NCI-H446 (cell line): Measurements from ENCODE around the gene ITIH4.
A peak's percentile ranks its signal among the peaks of the same experiment; 100 is the strongest.

Experiments used
- DNase-seq, 2 experiments: peaks; one replicate each; lab custom pipeline; 2025; lab: John Stamatoyannopoulos, UW

ITIH4 gene

DNA sequence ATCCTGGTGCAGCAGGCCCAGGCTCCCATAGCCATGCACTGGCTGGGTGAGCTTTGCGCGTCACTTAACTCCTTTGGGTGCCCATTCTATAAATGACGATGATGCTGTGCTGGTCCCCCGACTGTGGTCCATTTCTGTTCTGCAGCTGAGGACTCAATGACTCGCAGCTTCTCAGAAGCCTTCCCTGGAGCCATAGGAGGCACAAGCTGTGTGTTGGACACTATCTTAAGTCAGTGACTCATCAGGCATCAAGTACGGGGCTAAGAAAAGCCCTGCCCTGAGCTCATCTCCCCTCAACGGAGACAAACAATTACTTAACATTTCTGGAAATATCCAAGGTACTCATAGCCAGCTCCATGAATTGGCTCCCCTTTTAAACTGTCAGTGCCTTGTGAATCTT is 18.1 kb upstream of the ITIH4 start:
- DNase-seq, result no peak

DNA sequence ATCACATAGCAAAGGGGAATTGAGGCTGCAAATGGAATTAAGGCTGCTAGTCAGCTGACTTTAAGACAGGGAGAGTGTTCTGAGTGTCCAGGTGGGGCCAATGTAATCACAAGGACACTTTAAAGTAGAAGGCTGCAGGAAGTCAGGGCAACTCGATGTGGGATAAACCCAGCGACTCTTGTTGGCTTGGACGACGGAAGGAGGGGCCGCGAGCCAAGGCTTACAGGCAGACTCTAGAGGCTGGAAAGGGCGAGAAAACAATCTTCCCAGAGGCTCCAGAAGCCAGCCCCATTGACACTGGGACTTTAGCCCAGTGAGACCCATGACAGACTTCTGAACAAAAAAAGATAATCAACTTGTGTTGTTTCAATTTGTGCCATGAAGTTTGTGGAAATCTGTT is 17.3 kb upstream of the ITIH4 start:
- no peak for DNase-seq

DNA sequence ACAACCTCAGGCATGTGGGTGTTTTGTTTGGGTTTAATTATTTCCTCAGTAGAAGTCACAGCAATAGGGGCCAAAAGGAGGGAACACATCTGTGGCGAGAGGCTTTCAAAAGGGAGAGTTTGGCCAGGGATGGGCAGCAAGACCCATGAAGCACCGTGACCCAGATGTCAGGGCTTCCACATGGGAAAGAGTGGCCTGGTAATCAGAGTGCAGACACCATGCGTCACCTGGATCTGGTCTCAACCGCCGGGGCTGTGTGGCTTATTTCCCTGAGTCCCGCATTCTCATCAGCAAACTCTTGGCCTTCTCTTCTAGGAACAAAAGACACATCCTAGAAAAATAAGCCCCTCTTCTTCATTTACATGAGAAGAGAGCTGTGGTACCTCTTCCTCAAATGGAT is 16.8 kb upstream of the ITIH4 start:
- no peak for DNase-seq

DNA sequence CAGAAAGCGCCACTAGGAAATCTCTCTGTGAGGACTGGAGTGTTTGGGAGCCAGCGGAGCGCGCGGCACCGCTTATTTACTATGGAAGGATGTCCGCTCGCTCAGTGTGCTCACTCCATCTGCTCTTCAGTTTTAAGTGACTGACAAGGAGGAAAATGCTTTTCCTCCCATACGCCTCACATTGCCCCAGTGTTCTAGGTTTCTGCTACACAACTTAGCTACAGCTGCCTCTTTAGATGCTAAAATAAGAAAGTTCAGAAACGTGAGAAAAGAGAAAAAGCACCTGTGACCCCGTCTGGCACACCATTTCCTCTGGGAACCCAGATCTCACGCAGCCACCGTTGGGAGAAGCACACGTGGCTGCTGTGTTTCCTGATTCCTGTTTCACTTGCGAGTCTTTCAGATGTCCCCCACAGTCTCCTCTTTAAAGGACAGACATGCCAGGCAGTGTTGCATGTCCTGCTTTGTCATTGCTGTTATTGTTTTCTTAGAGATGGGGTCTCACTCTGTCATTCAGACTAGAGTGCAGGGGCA is 16.0 kb upstream of the ITIH4 start:
- peak in 1 of 2 experiments; percentile 39 for DNase-seq

DNA sequence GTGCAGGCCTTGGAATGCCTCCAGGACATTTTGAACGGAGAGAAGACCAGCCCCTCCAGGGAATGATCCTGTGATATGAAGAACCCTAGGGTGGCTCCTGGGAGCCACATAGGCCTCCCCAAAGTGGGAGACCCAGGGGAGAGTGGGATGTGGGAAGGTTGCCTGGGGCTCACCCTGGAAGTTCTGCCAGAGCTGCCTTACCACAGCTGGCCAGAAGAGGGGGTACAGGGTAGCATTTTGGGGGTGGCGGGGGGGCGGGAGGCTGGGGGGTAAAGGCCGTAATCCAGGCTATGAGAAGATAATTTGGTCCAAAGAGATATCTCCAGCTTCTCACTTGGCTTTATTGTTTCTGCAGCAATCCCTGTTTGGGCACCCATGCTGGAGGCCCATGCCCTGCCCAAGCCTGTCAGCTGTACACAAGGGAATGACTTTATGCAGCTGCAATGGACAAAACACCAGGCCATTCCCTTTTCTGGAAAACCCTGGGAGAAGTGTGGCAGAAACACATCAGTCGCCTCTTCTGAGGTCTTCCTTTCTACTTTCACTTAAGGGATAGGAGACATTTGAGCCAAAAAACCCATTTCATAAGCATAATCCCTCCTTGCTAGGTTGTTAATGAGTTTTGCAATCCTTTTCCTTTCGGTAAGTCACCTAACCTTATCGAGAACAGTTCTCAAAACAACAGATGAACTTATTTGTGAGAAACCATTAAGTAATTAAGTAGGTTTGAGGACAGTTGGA is 15.4 kb upstream of the ITIH4 start:
- peak in 1 of 2 experiments; percentile 25 for DNase-seq

DNA sequence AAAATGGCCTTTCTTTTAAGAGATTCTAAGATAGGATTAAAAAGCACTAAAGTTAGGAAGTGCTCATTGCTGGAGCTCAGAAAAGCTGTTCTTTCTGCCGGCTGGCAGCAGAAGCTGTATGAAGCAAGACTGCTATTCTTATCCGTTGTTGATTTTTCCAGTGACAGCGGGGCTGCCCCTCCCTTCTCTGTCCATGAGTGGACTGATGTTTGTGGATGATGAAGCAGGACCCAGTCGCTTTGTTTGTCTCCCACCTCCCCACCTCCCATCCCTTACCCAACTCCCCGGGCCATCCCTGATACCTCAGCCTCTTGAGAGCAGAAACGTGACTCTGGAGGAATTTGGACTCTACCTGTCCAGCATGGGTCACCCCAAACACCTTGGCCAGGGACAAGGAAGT is 14.7 kb upstream of the ITIH4 start:
- no peak for DNase-seq

DNA sequence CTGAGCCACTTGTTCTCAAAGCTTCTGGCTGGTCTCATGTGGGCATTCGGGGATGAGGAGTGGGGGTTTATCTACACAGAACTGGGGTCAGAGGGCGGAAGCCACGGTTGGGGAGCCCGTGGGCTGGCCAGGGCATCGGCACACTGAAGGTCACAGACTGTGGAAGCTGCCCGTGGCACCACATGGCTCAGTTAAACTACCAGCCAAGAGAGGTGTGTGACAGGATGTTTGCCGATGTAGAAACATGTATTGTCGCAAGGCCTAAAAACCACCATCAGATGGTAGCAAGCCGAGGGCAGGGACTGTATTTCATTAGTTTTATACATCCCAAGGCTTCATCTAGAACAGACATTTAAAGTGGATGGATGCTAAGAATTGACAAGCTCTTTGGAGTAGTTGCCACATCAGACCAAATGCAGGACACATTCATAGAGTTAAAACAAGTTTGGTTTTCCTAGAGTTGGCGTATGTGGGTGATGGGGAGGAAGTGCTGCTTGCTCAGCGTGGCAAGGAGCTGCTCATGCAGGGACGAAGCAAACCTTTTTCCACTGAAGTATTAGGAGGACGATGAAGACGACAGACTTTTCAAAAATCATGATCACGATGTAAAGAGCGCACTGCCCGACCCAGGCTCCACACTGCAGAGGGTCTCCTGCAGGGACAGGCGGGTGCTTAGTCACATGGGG is 14.0 kb upstream of the ITIH4 start:
- no peak for DNase-seq

DNA sequence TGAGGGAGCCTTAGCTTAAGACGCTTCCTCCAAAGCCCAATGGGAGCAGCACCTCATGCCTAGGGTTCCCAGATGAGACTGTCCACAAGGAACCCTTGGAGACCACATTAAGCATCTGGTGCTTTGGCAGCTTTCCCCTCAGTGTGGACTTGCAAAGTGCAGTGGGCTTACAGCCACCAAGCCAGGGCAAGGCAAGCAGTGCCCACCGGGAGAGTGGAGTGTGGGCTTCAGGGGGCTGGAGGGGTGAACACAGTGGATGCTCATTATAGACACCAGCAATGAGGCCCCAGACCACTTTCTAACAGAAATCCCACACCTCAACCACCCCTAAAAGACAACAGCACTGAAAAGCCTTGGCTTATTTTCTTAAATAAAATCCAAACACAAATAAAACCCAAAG is 13.4 kb upstream of the ITIH4 start:
- no peak for DNase-seq

DNA sequence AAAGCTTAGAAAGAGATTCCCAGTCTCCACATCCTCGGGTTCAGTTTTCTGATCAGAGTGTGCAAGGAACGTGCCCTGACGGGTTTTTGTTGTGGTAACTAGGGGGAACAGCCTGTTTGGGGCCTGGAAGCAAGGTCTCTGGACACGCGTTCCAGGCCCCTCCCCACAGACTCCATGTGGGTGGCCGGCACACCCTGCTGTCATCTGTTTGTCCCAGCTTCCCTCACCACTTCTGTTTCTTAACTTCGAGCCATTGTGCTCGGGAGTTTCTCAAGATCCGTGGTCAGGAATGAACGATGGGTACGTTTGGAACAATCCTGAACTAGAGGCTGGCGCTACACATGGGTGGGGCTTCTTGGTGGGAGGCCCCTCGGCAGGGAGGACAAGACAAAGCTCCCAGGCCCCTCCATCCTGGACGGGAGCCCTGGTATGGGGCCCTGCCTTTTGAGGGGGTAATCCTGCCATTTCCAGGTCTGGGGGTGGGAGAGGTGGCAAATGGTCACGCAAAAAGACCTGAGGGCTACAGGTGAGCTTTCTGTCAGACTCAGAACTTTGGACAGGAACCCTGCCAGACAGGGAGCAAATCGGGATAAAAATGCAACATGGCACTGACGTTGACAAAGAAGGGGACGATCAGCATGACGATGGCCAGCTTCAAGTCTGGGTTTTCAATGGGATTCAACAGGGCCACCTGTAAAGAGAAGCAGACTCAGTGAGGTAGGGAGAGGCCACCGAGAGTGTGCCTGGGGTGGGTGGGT is 12.8 kb upstream of the ITIH4 start:
- no peak for DNase-seq

DNA sequence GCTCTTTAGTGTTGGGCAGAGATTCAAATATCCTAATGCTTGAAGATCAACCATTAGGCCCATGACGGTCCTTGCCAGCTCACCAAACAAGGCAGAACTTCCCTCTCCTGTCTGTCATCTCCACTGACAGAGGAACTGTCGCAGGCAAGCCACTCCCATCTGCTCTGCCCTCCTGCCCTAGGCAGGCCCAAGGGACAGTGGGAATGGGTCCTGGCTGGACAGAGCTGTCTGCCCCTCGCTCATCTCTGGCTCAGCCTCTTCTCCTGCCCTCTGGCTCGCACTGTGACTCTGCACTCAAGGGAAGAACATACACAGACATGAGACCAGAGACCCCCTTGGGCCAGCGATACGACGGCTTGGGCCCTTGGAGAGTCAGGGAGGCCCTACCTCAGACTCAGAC is 12.0 kb upstream of the ITIH4 start:
- DNase-seq, result no peak

DNA sequence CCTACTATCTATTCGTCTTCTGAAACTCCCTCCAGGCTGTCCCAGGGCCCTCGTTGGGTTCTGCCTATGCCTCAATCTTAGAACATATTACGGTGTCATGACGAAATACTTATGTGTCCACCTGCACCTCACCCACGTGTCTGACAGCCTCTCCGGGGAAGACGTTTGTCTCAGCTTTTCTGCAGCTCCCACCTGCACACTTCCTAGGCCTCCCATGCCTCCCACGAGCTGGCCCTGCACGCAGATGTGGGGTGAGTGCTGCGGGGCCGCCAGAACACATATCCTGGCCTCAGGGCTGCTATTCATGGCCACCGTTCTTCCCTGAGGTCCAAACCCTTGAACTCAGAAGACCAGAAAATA is 11.5 kb upstream of the ITIH4 start:
- no peak for DNase-seq

DNA sequence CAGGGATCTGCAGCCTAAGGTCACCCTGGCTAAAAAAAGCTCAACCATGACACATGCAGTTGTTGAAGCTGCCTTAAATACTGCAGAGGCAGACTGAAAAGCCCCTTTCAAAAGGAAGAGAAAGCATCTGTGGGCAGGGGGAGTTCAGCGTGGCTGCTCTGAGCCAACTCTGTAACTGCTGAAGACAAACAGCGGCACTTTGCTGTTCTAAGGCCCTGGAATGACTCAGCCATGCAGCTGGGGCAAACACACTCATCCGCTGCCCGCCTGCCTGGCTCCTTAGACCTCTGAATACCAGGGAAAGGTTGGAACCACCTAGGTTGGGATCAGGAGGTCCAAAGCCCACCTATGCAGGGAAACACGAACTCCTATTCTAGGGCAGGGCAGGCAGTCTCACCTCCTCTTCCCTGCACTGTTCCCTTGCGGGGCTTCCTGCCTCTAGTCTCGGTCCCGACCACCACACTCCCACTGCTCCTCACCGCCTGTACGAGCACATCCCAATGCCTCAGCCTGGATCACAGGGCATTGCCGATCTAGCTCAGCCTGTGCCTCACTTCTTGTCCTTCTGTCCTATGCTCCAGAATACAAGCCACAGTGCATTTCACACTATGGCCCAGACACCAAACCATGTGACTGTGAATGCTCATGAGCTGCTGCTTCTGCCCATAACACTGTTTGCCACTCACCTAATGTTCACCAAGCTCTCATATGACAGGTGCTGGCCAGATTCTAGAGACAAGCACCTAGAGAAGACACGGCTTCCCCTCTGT is 10.9 kb upstream of the ITIH4 start:
- no peak for DNase-seq

DNA sequence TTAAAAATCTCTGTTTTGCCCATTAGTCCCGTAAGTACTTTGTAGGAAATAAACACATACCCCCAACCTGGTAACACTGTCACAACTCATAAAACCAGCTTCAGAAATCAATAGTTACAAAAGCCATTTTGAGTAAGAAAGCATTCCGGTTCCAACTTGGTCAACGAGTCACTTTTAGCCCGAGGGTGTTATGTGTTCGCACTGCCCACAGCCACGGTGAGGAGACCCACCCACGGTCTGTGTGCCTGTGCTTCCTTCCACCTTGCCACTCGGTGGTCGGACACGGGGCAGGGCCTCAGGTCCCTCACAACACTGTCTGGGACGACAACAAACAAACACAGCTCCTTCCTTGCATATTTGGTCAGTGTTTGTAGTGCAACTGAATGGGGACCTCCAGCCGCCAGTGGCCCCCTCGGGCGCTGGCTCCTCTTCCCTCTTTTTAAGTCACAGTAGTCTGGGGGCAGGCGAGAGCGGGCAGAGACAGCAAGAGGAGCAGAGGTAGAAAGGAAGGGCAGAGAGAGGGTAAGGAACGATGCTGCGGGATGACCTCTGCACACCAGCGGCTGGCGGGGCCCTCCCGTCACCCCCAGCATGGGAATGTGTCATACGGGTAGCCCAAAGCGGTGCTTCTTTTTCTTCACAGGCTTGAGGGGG is 9.5 kb upstream of the ITIH4 start:
- DNase-seq, result no peak

DNA sequence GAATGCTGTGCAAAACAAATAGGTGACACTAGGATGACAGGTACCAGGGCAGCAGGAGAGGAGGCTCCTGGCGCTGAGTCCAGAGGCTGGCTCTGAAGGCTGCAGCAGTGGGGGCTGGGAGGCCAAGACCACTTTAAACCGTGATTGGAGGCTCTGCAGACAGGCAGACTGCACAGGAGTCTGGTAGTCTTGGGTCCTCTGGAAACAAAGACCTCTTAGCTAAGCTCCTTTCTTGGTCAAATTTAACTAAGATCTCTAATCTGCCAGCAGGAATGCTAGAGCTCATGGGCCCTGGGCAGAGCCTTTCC is 8.8 kb upstream of the ITIH4 start:
- DNase-seq, result no peak

DNA sequence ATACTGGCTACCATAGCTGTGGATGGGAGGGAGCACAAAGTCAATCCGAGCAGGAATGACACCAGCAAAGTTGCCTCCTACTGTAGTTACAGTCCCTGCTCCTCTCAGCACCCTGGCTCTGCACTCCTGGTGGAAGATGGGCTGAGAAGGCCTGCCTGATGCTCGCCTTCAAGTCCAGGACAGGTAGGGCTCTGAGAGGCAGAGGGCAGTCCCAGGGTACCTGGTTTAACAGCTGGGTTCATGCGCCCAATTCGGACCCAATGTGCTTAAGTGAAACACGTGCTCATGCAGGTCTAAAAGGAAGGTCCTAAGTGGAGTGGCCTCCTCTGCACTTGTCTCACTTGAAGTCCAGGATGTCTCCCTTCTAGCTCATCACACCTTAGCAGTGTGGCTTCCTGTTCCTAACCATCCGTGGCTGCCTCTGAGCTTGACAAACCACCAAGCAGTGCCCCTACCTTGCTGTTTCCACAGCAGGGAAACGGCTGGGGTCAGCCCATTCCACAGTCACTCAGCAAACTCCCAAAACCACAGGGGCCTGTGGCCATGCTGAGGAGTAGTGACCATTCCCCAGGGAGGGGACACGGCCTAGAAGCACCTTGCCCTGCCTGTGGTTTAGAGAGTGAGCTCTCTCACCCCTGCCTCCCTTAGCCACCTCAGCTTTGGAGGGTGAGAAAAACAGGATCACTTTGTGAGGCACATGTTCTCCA is 8.2 kb upstream of the ITIH4 start:
- DNase-seq, result no peak

DNA sequence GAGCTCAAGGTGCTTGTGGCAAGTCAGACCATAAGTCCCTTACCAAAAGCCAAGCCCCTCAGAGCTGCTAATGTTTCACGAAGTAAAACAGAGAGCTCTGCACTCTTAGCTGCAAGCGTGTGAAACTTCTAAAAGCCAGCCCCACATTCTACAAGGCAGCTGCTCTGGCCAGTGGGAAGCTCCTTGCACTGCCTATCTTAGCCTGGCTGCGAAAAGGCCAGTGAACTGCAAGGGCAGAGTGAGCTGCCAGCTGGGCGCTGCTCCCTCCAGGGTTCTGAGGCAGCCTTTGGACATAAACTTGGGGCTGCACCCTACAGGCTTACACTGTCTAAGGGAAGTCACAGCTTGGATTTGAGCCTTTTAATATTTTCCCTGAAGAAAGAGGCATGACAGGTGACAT is 6.5 kb upstream of the ITIH4 start:
- no peak for DNase-seq

DNA sequence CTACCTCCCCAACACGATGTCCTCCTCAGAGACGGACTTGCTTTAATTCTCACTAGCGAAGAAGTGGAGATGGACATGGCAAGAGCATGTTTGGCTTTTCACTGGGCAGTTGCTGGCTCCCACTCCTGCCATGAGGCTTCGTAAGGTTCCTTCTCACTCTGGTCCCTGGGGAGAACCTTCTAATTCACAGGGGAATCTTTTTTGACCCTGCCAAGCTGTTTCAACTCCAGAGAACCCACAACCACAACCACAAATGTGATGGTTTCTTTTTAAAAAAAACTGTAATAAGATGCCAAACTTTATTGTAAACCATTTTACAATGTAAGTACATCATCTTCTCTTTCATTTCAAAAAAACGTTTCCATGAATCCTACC is 6.0 kb upstream of the ITIH4 start:
- no peak for DNase-seq

DNA sequence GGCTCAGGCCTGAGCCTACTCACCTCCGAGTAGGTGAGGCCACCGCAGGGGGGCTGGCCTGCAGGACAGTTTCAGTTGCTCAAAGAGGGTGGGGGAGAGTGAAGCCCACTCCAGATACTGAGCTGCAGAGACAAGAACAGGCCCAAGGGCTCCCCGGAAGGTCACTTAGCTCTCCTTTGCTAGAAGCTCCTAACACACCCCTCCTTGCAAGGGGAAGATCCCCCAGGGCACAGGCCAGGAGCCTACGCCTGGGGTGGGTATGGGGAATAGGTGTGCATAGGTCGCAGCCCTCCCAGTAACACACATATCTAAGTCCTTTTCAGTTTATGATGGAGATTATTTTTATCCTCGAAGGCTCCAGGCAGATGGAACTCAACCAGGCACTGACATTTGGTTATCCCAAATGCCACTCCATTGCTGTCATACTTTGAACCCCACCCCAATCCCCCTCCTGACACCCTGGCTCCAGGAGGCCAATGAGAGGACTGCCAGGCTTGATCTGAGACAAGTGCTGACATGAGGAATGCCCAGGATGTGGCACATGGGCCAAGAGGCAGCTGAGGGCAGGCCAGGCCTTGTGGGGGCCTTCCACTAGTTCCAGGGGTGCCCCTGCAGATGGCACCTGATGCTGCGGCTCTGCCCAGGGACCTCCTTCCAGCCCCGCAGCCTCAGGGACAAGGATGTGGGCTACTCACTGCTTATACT is 5.4 kb upstream of the ITIH4 start:
- DNase-seq, result no peak

DNA sequence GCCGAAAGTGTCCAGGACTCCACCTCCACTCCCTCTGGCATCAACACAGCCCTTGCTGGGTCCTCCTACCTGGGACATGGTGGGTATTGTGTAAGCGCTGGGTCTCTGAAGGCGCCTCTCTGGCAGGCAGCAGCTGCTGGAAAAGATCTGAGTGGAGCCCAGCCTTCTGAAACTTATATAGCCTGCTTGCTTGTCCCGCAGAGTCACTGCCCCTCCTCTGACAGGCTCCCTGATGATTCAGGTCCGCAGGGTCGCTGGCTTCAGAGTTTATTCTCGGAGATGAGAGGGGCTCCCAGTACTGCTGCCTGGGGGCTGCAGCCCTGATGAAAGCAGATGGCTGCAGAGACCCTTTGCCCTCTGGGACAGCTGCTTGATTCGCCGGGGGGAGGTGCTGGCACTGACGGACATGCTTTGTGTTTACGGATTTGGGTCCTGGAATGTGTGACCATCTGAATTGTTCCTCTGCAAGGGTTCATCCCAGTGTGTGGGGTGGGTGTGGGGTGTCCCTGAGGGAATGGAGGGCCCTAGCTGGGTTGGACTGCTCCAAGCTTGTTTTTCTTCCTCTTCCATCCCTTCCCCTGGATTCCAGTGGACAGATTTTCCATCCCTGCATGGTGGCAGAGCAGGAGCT is 4.5 kb upstream of the ITIH4 start, which contains the start of gene MUSTN1:
Gene MUSTN1 (minus strand): TSS at position 149 of the 631 bp plus-strand sequence. CDS start 71 bp downstream, at position 78.
- peak in 1 of 2 experiments; percentile 13 for DNase-seq

DNA sequence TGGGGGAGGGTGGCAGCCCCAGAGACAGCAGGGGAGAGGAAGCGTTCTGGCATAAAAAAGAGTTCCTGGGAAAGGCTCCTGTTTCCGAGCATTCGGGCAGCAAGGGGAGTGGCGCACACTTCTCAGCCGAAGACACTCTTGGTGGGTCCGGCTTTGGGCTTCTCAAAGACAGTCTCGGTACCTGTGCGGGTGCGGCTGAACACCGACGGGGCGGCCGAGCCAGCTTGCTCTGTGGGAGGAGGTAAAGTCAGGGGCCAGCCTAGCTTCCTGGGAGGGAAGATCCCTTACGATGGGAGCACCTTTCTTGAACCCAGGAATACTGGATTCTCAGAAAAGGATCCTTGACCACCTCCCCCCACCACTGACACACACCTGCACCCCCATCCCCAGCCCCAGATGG is 2.7 kb upstream of the ITIH4 start:
- DNase-seq, result no peak
